ENCODE measurements around the gene KCNS1. TPM values are rescaled to one million over a fixed set of nuclear protein-coding genes. Genes with fewer than 3 reads are reported as not detected.

KCNS1 gene
- total and polyA plus RNA-seq, 8 donors = 0.05 to 0.99 (median 0.08) TPM; not detected in 1

DNA sequence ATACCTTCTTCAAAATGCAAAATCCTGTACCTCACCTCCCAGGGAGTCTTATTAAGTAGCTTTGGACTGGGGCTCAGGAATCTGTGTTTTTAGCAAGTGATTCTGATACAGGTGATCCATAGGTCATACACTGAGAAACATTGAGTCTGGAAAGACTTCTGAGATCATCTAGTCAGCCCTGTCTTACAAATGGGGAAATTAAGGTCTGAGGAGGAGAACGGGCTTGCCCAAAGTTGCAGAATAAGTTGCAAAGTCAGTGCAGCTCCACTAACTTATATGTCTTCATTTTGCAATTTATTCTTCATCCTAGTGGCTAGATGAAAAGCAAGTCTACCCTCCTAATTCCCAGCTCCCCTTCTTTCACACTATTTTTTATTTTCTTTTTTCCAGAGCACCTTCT lies 28.9 kb downstream of the KCNS1 start:
- Histone ChIP-seq H3K27me3 (no peaks in the 10 kb centered on the region), H3K4me1 (no peaks in the 10 kb centered on the region), H3K36me3 (peaks cover 0 to 50% of the 10 kb centered on the region in 2 donors), H3K27ac (no peak overlapping the region), H3K9me3 (no peaks in the 10 kb centered on the region), H3K4me3 (no peak overlapping the region)
- ATAC-seq = no peak
- DNase-seq = no peak
- intact Hi-C loops (cut with DNase I) = no loop called here
- TF ChIP-seq, protein P1, sequence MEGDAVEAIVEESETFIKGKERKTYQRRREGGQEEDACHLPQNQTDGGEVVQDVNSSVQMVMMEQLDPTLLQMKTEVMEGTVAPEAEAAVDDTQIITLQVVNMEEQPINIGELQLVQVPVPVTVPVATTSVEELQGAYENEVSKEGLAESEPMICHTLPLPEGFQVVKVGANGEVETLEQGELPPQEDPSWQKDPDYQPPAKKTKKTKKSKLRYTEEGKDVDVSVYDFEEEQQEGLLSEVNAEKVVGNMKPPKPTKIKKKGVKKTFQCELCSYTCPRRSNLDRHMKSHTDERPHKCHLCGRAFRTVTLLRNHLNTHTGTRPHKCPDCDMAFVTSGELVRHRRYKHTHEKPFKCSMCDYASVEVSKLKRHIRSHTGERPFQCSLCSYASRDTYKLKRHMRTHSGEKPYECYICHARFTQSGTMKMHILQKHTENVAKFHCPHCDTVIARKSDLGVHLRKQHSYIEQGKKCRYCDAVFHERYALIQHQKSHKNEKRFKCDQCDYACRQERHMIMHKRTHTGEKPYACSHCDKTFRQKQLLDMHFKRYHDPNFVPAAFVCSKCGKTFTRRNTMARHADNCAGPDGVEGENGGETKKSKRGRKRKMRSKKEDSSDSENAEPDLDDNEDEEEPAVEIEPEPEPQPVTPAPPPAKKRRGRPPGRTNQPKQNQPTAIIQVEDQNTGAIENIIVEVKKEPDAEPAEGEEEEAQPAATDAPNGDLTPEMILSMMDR (IDR thresholded peaks at IDR 0.05) = no peak

DNA sequence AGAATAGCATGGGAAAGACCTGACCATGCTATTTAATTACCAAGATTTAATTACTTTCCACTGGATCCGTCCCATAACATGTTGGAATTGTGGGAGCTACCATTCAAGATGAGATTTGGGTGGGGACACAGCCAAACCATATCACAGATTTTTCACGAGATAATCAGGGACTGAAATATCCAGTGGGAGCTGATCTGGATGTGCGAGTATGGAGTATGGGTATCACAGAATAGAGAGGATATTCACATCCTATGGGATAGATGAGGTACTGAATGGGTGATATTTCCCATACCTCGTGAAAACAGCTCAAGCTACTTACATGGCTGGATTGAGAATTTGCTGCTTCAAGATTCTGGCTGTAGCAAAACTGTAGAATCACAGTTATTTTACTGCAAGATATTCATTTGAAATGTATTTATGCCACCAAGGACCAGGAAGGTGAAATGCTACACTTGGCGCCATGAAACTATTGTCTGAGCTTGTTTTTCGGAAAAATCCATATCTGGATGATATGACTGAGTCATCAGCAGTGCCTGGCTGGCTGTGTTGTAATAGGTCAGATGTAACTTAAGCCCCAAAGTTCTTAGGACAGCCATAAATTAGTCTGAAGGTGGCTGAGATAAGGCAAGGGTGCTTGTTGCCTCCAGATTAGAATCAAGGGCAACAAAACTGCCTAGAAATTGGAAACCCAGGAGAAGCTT lies 29.8 kb downstream of the KCNS1 start:
- Histone ChIP-seq H3K9me3 (no peaks in the 10 kb centered on the region), H3K27me3 (no peaks in the 10 kb centered on the region), H3K36me3 (peaks cover 0 to 40% of the 10 kb centered on the region in 2 donors), H3K27ac (no peak overlapping the region), H3K4me1 (no peaks in the 10 kb centered on the region), H3K4me3 (no peak overlapping the region)
- intact Hi-C loops (cut with DNase I) = no loop called here
- TF ChIP-seq, protein P1 (IDR thresholded peaks at IDR 0.05) = no peak
- DNase-seq = no peak
- ATAC-seq = no peak

DNA sequence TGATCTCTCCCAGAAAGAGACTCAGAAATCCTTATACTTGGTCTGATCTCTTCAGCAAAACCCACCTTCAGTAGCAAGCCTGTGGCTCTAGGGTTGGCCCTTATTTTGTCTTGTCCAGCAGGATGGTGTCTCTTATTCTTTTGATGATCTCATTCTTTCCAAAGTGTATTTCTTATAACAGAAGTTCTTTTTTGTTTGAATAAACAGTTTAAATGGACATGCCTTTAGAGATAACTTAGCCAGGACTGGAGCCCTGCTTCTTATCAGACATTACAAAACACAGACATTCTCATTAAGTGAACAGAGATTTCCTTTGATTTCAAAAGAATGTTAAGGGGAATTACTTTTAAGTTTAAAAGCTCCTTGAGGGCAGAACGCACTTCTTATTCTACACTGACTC lies 31.7 kb downstream of the KCNS1 start:
- Histone ChIP-seq H3K4me3 (no peak overlapping the region), H3K4me1 (peaks cover 0 to 6% of the 10 kb centered on the region in 2 donors), H3K36me3 (peaks cover 0 to 22% of the 10 kb centered on the region in 2 donors), H3K27me3 (no peaks in the 10 kb centered on the region), H3K9me3 (no peaks in the 10 kb centered on the region), H3K27ac (no peak overlapping the region)
- intact Hi-C loops (cut with DNase I) = no loop called here
- no peak for DNase-seq
- no peak for ATAC-seq
- TF ChIP-seq, protein P1 (IDR thresholded peaks at IDR 0.05) = no peak

DNA sequence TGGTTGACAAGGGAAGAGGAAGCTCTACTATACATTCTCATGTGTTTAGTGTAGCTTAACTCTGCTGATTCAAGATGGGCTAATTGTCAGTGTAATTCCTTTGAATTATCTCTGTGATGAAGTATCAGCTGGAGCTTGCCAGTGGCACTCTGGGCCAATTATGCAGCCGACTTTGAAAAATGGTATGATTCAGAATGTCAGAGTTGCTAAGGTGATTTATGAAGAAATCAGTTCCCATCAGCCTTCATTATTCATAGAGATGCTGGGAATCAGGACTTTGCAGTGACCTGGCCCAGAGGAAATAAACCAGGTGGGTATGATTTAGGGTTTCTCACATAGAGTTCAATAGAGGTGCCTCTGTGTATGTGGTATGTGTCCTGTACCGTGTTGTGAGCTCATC lies 33.4 kb downstream of the KCNS1 start:
- Histone ChIP-seq H3K9me3 (no peaks in the 10 kb centered on the region), H3K36me3 (peaks cover 0 to 10% of the 10 kb centered on the region in 2 donors), H3K4me1 (peaks cover 0 to 6% of the 10 kb centered on the region in 2 donors), H3K27me3 (no peaks in the 10 kb centered on the region), H3K27ac (no peak overlapping the region), H3K4me3 (no peak overlapping the region)
- ATAC-seq = no peak
- intact Hi-C loops (cut with DNase I) = no loop called here
- TF ChIP-seq, protein P1 (IDR thresholded peaks at IDR 0.05) = no peak
- DNase-seq = no peak

DNA sequence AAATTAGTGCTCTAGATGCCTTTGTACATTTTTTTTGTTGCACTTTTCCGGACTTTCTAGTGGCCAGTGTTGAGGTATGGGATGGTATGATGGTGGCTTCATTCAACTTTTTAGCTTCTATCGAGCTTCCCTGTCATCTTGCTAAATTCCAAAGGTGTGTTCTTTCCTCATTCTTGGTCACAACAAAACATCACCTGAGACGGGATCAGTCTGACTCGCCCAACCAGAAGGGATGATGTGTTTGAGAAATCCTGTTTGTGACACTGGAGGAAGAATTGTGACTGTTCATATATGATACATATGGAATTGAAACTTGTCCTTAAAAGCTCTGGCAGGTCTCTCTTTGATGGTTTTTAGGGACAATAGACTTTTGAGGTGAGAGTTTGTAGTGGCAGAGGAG lies 33.8 kb downstream of the KCNS1 start:
- DNase-seq (no peak), ATAC-seq (no peak)
- H3K9me3 ChIP-seq = no peaks in the 10 kb centered on the region
- H3K27ac ChIP-seq = no peak overlapping the region
- TF ChIP-seq, protein P1 (IDR thresholded peaks at IDR 0.05) = no peak
- intact Hi-C loops (cut with DNase I) = no loop called here
- peaks cover 0 to 6% of the 10 kb centered on the region in 2 donors for H3K4me1 ChIP-seq
- no peaks in the 10 kb centered on the region for H3K27me3 ChIP-seq
- H3K4me3 ChIP-seq = no peak overlapping the region
- H3K36me3 ChIP-seq = peaks cover 0 to 15% of the 10 kb centered on the region in 2 donors

Measured in left lung (tissue), 10 donors.